H9 (cell line): ENCODE measurements around the gene MTARC1. TPM values are rescaled to one million over a fixed set of nuclear protein-coding genes. Genes with fewer than 3 reads are reported as not detected.

Source experiments
- DNase-seq: peaks from one replicate; pipeline ENCODE4 v3.0.0-alpha.2; 2017
- H2AFZ ChIP-seq: one replicate; pipeline ENCODE4 v1.6.1; 2013; ENCODE audit warnings: mild to moderate bottlenecking, low read length, control low read depth, moderate library complexity
- H2AK5ac ChIP-seq: 2 replicates; pipeline ENCODE4 v1.6.1; 2013; ENCODE audit warnings: low read length, control low read depth, mixed read lengths; ENCODE audit not compliant: insufficient read length
- H2BK120ac ChIP-seq: one replicate; pipeline ENCODE4 v1.6.1; 2013; ENCODE audit warnings: low read depth, mild to moderate bottlenecking, low read length, control low read depth, inconsistent platforms; ENCODE audit not compliant: poor library complexity, severe bottlenecking
- H2BK12ac ChIP-seq: 2 replicates; pipeline ENCODE4 v1.6.1; 2013; ENCODE audit warnings: low read length, control low read depth, mixed read lengths, low read depth; ENCODE audit not compliant: insufficient read length
- H2BK15ac ChIP-seq: 2 replicates; pipeline ENCODE4 v1.6.1; 2013; ENCODE audit warnings: low read depth, low read length, control low read depth
- H2BK20ac ChIP-seq: one replicate; pipeline ENCODE4 v1.6.1; 2013; ENCODE audit warnings: low read depth, mild to moderate bottlenecking, low read length, control low read depth, inconsistent platforms; ENCODE audit not compliant: poor library complexity, severe bottlenecking
- H2BK5ac ChIP-seq: 2 replicates; pipeline ENCODE4 v1.6.1; 2013; ENCODE audit warnings: low read length, control low read depth, mixed read lengths; ENCODE audit not compliant: insufficient read length
- H3K14ac ChIP-seq: 2 replicates; pipeline ENCODE4 v1.6.1; 2013; ENCODE audit warnings: low read length, control low read depth; ENCODE audit not compliant: insufficient read depth
- H3K18ac ChIP-seq: 2 replicates; pipeline ENCODE4 v1.6.1; 2013; ENCODE audit warnings: low read depth, mild to moderate bottlenecking, mixed read lengths, low read length, control low read depth; ENCODE audit not compliant: insufficient read length
- H3K23ac ChIP-seq: 2 replicates; pipeline ENCODE4 v1.6.1; 2013; ENCODE audit warnings: low read length, control low read depth, mixed read lengths, low read depth; ENCODE audit not compliant: insufficient read length
- H3K23me2 ChIP-seq: 2 replicates; pipeline ENCODE4 v1.6.1; 2013; ENCODE audit warnings: low read depth, mild to moderate bottlenecking, mixed read lengths, low read length, control low read depth; ENCODE audit not compliant: insufficient read length, poor library complexity, severe bottlenecking
- H3K27ac ChIP-seq: 2 replicates; pipeline ENCODE4 v1.5.1; 2013; ENCODE audit warnings: low read length, control low read depth, mixed read lengths, low read depth; ENCODE audit not compliant: insufficient read length
- H3K27me3 ChIP-seq: 2 replicates; pipeline ENCODE4 v1.6.1; 2013; ENCODE audit warnings: low read length, control low read depth, inconsistent platforms; ENCODE audit not compliant: insufficient read depth
- H3K4ac ChIP-seq: 2 replicates; pipeline ENCODE4 v1.6.1; 2013; ENCODE audit warnings: low read depth, mild to moderate bottlenecking, control low read depth, inconsistent platforms, low read length, moderate library complexity
- H3K4me1 ChIP-seq: 2 replicates; pipeline ENCODE4 v1.6.1; 2013; ENCODE audit warnings: low read length, control low read depth, inconsistent platforms; ENCODE audit not compliant: insufficient read depth
- H3K4me2 ChIP-seq: 2 replicates; pipeline ENCODE4 v1.6.1; 2013; ENCODE audit warnings: low read length, control low read depth, mixed read lengths; ENCODE audit not compliant: insufficient read length, insufficient read depth
- H3K56ac ChIP-seq: 2 replicates; pipeline ENCODE4 v1.6.1; 2013; ENCODE audit warnings: low read depth, mild to moderate bottlenecking, mixed read lengths, low read length, control low read depth; ENCODE audit not compliant: insufficient read length
- H3K79me1 ChIP-seq: 2 replicates; pipeline ENCODE4 v1.6.1; 2013; ENCODE audit warnings: low read depth, mild to moderate bottlenecking, moderate library complexity, low read length, control low read depth, inconsistent platforms; ENCODE audit not compliant: insufficient read depth, poor library complexity, severe bottlenecking
- H3K79me2 ChIP-seq: 2 replicates; pipeline ENCODE4 v1.6.1; 2013; ENCODE audit warnings: low read length, control low read depth, inconsistent platforms; ENCODE audit not compliant: insufficient read depth
- H3K9ac ChIP-seq: 2 replicates; pipeline ENCODE4 v1.6.1; 2013; ENCODE audit warnings: low read length, control low read depth, mixed read lengths; ENCODE audit not compliant: insufficient read length; ENCODE audit errors: extremely low read depth
- H3K9me3 ChIP-seq: one replicate; pipeline ENCODE4 v1.6.1; 2013; ENCODE audit warnings: low read depth, low read length, inconsistent platforms; ENCODE audit not compliant: control insufficient read depth
- H3T11ph ChIP-seq: one replicate; pipeline ENCODE4 v1.6.1; 2013; ENCODE audit warnings: mild to moderate bottlenecking, low read length, control low read depth, inconsistent platforms
- H4K20me1 ChIP-seq: one replicate; pipeline ENCODE4 v1.6.1; 2013; ENCODE audit not compliant: control insufficient read depth, insufficient read length, insufficient read depth
- H4K5ac ChIP-seq: 2 replicates; pipeline ENCODE4 v1.6.1; 2013; ENCODE audit warnings: low read depth, mild to moderate bottlenecking, mixed read lengths, low read length, control low read depth; ENCODE audit not compliant: insufficient read length
- H4K8ac ChIP-seq: replicated peaks from 2 replicates; pipeline ENCODE4 v1.6.1; 2013; ENCODE audit warnings: low read length, control low read depth, mixed read lengths, low read depth; ENCODE audit not compliant: insufficient read length
- H4K91ac ChIP-seq: 2 replicates; pipeline ENCODE4 v1.6.1; 2013; ENCODE audit warnings: low read depth, mild to moderate bottlenecking, moderate library complexity, mixed read lengths, low read length, control low read depth; ENCODE audit not compliant: insufficient read length
- H3K27ac Mint-ChIP-seq, 3 experiments: 2 replicates in 2 of 3; 3 replicates in 1 of 3; pipeline ENCODE4 v1.8.0; 2020 to 2021; ENCODE audit warnings: mixed read lengths in 3 of 3, mild to moderate bottlenecking in 1 of 3, moderate library complexity in 1 of 3
- H3K27me3 Mint-ChIP-seq: 2 replicates; pipeline ENCODE4 v1.8.0; 2021; ENCODE audit warnings: low read depth, mild to moderate bottlenecking, moderate library complexity, mixed read lengths
- H3K36me3 Mint-ChIP-seq, 3 experiments: 2 replicates in 2 of 3; 3 replicates in 1 of 3; pipeline ENCODE4 v1.8.0; 2020 to 2021; ENCODE audit warnings: low read depth in 3 of 3, mixed read lengths in 3 of 3; ENCODE audit not compliant: insufficient read depth in 1 of 3
- H3K4me1 Mint-ChIP-seq, 2 experiments: 2 replicates each; pipeline ENCODE4 v1.8.0; 2020; ENCODE audit warnings: mixed read lengths in 2 of 2
- H3K4me3 Mint-ChIP-seq, 2 experiments: 2 replicates in 1 of 2; 3 replicates in 1 of 2; pipeline ENCODE4 v1.8.0; 2020 to 2021; ENCODE audit warnings: mild to moderate bottlenecking in 2 of 2, mixed read lengths in 2 of 2, moderate library complexity in 1 of 2
- H3K9me3 Mint-ChIP-seq, 2 experiments: 2 replicates in 1 of 2; 3 replicates in 1 of 2; pipeline ENCODE4 v1.8.0; 2020; ENCODE audit warnings: mild to moderate bottlenecking in 2 of 2, mixed read lengths in 2 of 2, moderate library complexity in 1 of 2
- WGBS: extraction: QIAGEN DNeasy Blood & Tissue Kit; methylation state at CpG from one replicate; pipeline ENCODE4 v1.1.7; 2013; ENCODE audit warnings: missing lambda C conversion rate, low lambda C conversion rate, mixed read lengths; ENCODE audit not compliant: insufficient read length; ENCODE audit errors: extremely low coverage; 5-methylcytosine and 5-hydroxymethylcytosine counted together
- total RNA-seq: library from RNA; stranded (reverse); gene quantifications from 2 replicates; pipeline ENCODE4 v1.2.1, GENCODE V29; 2021
- TF ChIP-seq, protein P1 (sequence below): fragments of 200-600 bp; sonication (generic); conservative IDR thresholded peaks from 3 replicates; pipeline ENCODE4 v1.8.0; 2021; ENCODE audit warnings: antibody characterized with exemption, mild to moderate bottlenecking

Gene MTARC1
- total RNA-seq, 1 experiment from 2014 or later: 33.7 TPM

DNA sequence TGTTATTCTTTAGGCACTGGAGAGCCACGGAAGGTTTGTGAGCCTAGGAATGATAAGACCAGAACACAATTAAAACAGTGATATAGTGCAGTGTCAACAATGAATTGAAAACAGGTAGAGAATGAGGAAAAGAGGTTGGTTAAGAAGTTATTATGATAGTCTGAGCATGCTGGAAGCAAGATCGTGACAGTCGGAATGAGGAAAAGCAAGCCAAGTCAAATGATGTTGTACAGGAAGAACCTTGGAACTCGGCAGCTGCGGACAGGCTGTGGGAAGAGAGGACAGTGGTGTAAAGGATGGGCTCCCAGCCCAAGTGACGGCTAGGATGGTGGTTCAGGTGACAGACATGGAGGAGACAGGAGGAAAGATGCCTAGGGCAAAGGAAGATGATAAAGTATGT, 25.6 kb downstream of the MTARC1 start:
- Mint-ChIP-seq H3K4me3 (no peak overlapping the region), H3K27ac (no peak overlapping the region), H3K27me3 (no peaks in the 10 kb centered on the region), H3K9me3 (peaks cover 0 to 3% of the 10 kb centered on the region in 2 experiments; a peak in 1 of 5 replicates), H3K36me3 (peaks cover 24 to 61% (median 53%) of the 10 kb centered on the region in 3 experiments; a peak in 6 of 7 replicates), H3K4me1 (peaks cover 6 to 9% of the 10 kb centered on the region in 2 experiments)
- Histone ChIP-seq H2BK15ac (no peak overlapping the region), H3K4ac (no peak overlapping the region), H4K20me1 (peaks cover 3% of the 10 kb centered on the region), H4K5ac (no peak overlapping the region), H3K18ac (no peak overlapping the region), H3K27ac (no peak overlapping the region), H2AK5ac (no peak overlapping the region), H3K23ac (no peak overlapping the region), H3K9ac (no peak overlapping the region), H3K79me2 (no peaks in the 10 kb centered on the region), H3K4me1 (no peaks in the 10 kb centered on the region), H3K56ac (no peak overlapping the region), H2BK20ac (no peak overlapping the region), H2BK120ac (no peak overlapping the region), H3T11ph (no peak overlapping the region), H3K27me3 (no peaks in the 10 kb centered on the region), H3K14ac (no peak overlapping the region), H4K91ac (no peak overlapping the region), H3K4me2 (no peak overlapping the region), H3K23me2 (peaks cover 3% of the 10 kb centered on the region), H2AFZ (no peak overlapping the region), H2BK12ac (no peak overlapping the region), H3K9me3 (no peaks in the 10 kb centered on the region), H3K79me1 (no peaks in the 10 kb centered on the region), H4K8ac (no peak overlapping the region), H2BK5ac (no peak overlapping the region)
- TF ChIP-seq, protein P1, sequence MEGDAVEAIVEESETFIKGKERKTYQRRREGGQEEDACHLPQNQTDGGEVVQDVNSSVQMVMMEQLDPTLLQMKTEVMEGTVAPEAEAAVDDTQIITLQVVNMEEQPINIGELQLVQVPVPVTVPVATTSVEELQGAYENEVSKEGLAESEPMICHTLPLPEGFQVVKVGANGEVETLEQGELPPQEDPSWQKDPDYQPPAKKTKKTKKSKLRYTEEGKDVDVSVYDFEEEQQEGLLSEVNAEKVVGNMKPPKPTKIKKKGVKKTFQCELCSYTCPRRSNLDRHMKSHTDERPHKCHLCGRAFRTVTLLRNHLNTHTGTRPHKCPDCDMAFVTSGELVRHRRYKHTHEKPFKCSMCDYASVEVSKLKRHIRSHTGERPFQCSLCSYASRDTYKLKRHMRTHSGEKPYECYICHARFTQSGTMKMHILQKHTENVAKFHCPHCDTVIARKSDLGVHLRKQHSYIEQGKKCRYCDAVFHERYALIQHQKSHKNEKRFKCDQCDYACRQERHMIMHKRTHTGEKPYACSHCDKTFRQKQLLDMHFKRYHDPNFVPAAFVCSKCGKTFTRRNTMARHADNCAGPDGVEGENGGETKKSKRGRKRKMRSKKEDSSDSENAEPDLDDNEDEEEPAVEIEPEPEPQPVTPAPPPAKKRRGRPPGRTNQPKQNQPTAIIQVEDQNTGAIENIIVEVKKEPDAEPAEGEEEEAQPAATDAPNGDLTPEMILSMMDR: no peak
- DNase-seq: no peak
- no CpG with 5 or more reads among the region's 6 CpGs for WGBS
